GM21423 (cell line): ENCODE results near the gene GRIN1.
"Not testable (repeated sequence)": the region's sequence is repeated elsewhere in the genome, so short reads cannot be mapped to it uniquely, and the experiment has no call there.

Source experiments
- ATAC-seq: cut with Tn5 transposase; IDR thresholded peaks from one replicate; pipeline ENCODE4 v1.9.1; 2021; ENCODE audit warnings: mild to moderate bottlenecking, moderate library complexity; ENCODE audit not compliant: unreplicated experiment

Gene GRIN1

GRCh38 chr9:137127301-137128157, 11.4 kb upstream of the GRIN1 start:
- no peak for ATAC-seq

GRCh38 chr9:137128158-137128861, 10.6 kb upstream of the GRIN1 start:
- no peak for ATAC-seq

GRCh38 chr9:137128862-137129455, 10.0 kb upstream of the GRIN1 start:
- ATAC-seq = peak; percentile 8

GRCh38 chr9:137129456-137130175, 9.3 kb upstream of the GRIN1 start:
- peak; percentile 76 for ATAC-seq

GRCh38 chr9:137130176-137130755, 8.7 kb upstream of the GRIN1 start:
- ATAC-seq = no peak

- ATAC-seq = no peak
Observed at GRCh38 chr9:137134191-137134590, 4.8 kb upstream of the GRIN1 start.

- ATAC-seq = not testable (repeated sequence)
Observed at GRCh38 chr9:137135154-137135553, 3.8 kb upstream of the GRIN1 start.

GRCh38 chr9:137136261-137136880, 2.6 kb upstream of the GRIN1 start:
- ATAC-seq = no peak

- ATAC-seq = no peak
Observed at GRCh38 chr9:137136881-137137607, 1.9 kb upstream of the GRIN1 start.

GRCh38 chr9:137138058-137138721, 764 bp upstream of the GRIN1 start:
- ATAC-seq = no peak

GRCh38 chr9:137139468-137140150, 655 bp downstream of the GRIN1 start:
- ATAC-seq = no peak

GRCh38 chr9:137140151-137141012, 1.4 kb downstream of the GRIN1 start:
- ATAC-seq = no peak

- ATAC-seq = no peak
Observed at GRCh38 chr9:137141050-137141810, 2.3 kb downstream of the GRIN1 start.

GRCh38 chr9:137141976-137142936, 3.3 kb downstream of the GRIN1 start:
- no peak for ATAC-seq

- ATAC-seq = no peak
Observed at GRCh38 chr9:137143459-137143858, 4.5 kb downstream of the GRIN1 start.
